Central memory CD8-positive, alpha-beta T cell (primary cell): Measurements from ENCODE around the gene CTNNA2.
"Not testable (repeated sequence)": the region's sequence is repeated elsewhere in the genome, so short reads cannot be mapped to it uniquely, and the experiment has no call there.

Experiments
- ATAC-seq: fragments of 150-1000 bp; cut with Tn5 transposase; replicated peaks from 2 replicates; pipeline ENCODE4 v1.10.0; 2022; ENCODE audit warnings: mild to moderate bottlenecking, moderate FRiP score, moderate number of reproducible peaks; ENCODE audit not compliant: poor library complexity, severe bottlenecking; ENCODE audit errors: extremely low read depth
- DNase-seq, 2 donors: peaks; one replicate each; pipeline ENCODE4 v3.0.0; 2021; ENCODE audit warnings: low spot score in 2 of 2
- H3K27ac Mint-ChIP-seq: one replicate; pipeline ENCODE4 v1.8.0; 2022; ENCODE audit warnings: low read depth, mild to moderate bottlenecking, moderate library complexity, mixed read lengths
- H3K27me3 Mint-ChIP-seq: one replicate; pipeline ENCODE4 v1.8.0; 2022; ENCODE audit warnings: mixed read lengths
- H3K36me3 Mint-ChIP-seq: one replicate; pipeline ENCODE4 v1.8.0; 2022; ENCODE audit warnings: mild to moderate bottlenecking, moderate library complexity, mixed read lengths; ENCODE audit not compliant: insufficient read depth
- H3K4me1 Mint-ChIP-seq: one replicate; pipeline ENCODE4 v1.8.0; 2022; ENCODE audit warnings: mixed read lengths
- H3K4me3 Mint-ChIP-seq: one replicate; pipeline ENCODE4 v1.8.0; 2022; ENCODE audit warnings: mild to moderate bottlenecking, moderate library complexity, mixed read lengths
- H3K9me3 Mint-ChIP-seq: one replicate; pipeline ENCODE4 v1.8.0; 2022; ENCODE audit warnings: mixed read lengths

CTNNA2 gene

DNA sequence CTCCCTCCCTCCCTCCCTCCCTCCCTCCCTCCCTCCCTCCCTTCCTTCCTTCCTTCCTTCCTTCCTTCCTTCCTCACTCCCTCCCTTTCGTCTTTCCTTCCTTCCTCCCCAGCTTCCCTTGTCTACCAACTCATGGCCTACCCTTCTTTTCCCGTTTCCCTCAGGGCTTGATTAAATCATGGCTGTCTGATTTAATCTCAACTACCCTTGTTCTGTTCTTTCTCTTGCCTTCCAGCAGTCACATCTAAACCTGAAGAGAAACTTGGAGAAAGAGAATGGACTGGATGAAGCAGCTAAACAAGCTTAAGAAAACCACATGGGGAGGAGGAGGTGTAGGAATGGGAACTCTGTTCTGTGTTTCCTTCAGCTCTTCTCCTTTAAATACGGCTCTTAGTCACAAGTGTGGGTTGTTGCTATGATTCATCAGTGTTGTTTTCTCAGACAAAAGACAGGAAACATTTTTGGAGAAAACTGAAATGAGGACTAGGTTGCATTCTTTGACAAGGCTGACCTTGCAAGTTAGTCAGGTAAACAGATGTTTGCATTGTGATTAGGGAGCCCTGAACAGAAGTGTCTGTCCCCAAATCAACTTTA lies 613.8 kb downstream of the CTNNA2 start:
- DNase-seq (no peak), ATAC-seq (no peak)
- Mint-ChIP-seq H3K27me3 (no peaks in the 10 kb centered on the region), H3K36me3 (no peaks in the 10 kb centered on the region), H3K9me3 (peaks cover 19% of the 10 kb centered on the region), H3K27ac (no peak overlapping the region), H3K4me3 (no peak overlapping the region), H3K4me1 (no peaks in the 10 kb centered on the region)

DNA sequence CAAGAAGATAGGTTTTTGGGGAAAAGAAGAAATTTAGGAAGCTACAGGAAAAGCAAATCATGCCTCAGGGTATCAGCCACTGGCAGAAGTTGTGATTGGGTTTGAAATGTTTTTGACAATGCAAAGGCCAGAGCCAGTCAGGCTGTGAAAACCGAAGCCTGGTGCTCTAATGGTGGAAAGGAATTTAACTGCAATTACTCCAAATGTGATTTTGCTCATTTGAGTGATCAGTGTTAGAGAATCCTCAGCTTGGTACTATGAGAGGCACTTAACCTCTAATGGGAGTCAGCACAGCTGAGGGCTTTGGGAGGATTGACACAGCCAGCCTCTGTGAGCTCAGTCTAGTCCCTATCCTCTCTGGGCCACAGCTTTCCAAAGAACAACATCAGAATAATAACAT lies 615.2 kb downstream of the CTNNA2 start:
- DNase-seq (no peak), ATAC-seq (no peak)
- Mint-ChIP-seq H3K27ac (no peak overlapping the region), H3K4me3 (no peak overlapping the region), H3K4me1 (no peaks in the 10 kb centered on the region), H3K27me3 (no peaks in the 10 kb centered on the region), H3K9me3 (peaks cover 19% of the 10 kb centered on the region), H3K36me3 (no peaks in the 10 kb centered on the region)

DNA sequence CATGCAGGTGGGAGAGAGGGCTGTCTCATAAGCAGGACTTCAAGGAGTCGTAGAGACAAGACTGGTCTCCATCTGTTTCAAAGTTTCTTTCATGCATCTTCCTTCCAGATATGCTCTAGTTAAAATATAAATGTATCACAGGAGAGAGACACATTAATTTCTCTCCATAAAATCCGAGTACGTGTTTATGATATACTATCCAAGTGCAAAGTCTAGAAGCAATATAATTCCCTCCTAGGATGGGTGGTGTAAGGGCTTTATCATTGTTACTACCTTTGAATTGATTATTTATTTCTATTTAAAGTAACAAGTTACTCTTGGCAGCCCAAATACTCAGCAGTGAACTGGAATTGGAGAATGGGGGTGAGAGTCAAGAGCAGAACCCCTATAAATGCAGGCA lies 619.4 kb downstream of the CTNNA2 start:
- DNase-seq, result no peak
- Mint-ChIP-seq H3K4me1 (no peaks in the 10 kb centered on the region), H3K36me3 (no peaks in the 10 kb centered on the region), H3K9me3 (peaks cover 20% of the 10 kb centered on the region), H3K27ac (no peak overlapping the region), H3K4me3 (no peak overlapping the region), H3K27me3 (no peaks in the 10 kb centered on the region)
- ATAC-seq, result no peak

DNA sequence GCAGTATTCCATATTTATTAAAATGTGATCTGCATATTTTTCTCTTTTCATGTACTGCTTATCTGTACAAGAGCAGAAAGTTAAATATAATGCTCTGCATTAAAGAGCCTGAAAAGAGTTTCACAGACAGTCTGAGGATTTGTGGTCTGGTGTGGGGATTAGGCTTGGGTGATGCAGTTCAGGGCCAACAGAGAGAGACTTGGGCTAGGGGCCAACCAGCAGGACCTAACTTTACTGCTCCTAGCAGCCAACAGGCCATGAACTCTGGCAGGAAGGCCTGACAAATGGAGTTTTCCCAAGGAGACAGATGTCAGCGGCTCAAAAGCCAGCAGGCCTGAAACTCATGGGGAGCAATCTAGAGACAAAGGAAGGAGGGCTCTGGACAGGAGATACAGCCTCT lies 622.1 kb downstream of the CTNNA2 start:
- ATAC-seq (no peak), DNase-seq (no peak)
- Mint-ChIP-seq H3K4me1 (no peaks in the 10 kb centered on the region), H3K27ac (no peak overlapping the region), H3K9me3 (peaks cover 20% of the 10 kb centered on the region), H3K27me3 (no peaks in the 10 kb centered on the region), H3K36me3 (no peaks in the 10 kb centered on the region), H3K4me3 (no peak overlapping the region)

DNA sequence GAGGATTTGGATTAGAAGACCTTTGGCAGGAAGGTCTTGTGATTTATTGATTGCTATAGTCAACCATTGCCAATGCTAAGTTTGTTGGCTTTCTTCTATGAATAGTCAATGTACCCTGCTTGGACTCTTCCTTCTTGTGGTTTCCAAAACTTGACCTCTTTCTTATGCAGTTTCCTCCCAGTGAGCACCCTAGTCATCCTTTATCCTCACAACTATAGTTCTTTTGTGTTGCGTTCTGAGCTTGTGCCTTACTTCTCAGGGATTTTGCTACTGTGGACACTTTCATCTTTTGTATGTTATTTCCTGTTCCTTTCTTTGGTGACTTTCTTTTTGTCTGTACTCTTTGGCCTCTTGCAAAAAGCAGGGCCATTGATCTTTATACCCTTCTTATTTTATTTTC lies 623.5 kb downstream of the CTNNA2 start:
- no peaks in the 10 kb centered on the region for H3K27me3 Mint-ChIP-seq
- DNase-seq, result no peak
- no peaks in the 10 kb centered on the region for H3K36me3 Mint-ChIP-seq
- ATAC-seq, result no peak
- H3K27ac Mint-ChIP-seq, result no peak overlapping the region
- H3K4me1 Mint-ChIP-seq, result no peaks in the 10 kb centered on the region
- no peak overlapping the region for H3K4me3 Mint-ChIP-seq
- H3K9me3 Mint-ChIP-seq, result peaks cover 20% of the 10 kb centered on the region

DNA sequence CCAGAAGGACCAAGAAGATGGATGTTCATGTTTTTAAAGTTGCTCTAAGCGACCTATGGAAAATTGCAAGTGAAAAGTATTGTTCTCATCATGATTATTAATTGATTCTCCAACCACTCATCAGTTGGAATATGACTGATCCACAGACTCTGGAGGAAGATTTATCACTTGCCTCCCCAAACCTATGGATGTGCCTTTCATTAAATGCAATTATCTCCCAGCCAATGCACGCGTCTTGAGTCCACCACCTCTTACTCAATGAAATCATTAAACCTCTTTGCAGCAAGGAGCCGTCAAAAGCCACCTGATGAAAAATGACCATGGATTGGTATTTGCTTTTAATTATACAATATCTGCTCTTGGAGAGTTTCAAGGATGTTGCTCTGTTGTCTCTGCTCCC lies 626.1 kb downstream of the CTNNA2 start:
- Mint-ChIP-seq H3K27me3 (no peaks in the 10 kb centered on the region), H3K4me3 (no peak overlapping the region), H3K27ac (no peak overlapping the region), H3K4me1 (no peaks in the 10 kb centered on the region), H3K9me3 (peaks cover 17% of the 10 kb centered on the region), H3K36me3 (no peaks in the 10 kb centered on the region)
- ATAC-seq (no peak), DNase-seq (no peak)

DNA sequence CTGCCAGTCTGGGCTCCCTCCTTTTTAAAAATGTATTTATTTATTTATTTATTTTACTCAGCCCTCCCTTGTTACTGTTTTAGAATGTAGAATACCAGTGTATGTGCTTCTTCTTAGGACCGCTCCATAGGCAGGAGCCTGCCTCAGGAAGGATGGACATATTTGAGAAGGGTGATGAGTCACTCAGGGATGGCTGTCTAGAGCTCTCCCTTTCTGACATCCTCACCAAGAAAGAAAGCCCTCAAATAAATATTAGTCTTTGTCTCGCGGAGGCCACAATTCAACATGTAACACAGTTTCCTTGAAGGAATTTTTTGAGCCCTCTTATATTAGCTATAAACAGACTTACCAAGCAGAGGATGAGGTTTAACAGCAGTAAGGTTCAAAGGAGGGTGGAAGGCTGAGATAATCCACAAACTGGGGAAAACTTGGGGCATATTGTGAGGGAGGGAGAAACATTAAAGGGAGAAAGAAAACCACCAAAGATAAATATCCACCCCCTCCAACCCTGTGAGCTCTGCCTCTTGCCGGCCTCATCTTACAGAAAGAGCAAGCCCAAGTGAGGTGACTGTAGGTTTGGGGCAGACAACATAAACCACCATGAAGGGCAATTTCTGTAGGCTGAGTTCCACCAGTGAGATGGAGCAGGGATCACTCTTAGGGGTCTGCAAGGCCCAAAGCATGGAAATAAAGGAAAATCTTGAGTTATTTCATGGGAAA lies 628.3 kb downstream of the CTNNA2 start:
- H3K27ac Mint-ChIP-seq, result no peak overlapping the region
- DNase-seq (no peak), ATAC-seq (no peak)
- H3K4me3 Mint-ChIP-seq, result no peak overlapping the region
- no peaks in the 10 kb centered on the region for H3K27me3 Mint-ChIP-seq
- H3K36me3 Mint-ChIP-seq, result no peaks in the 10 kb centered on the region
- peaks cover 15% of the 10 kb centered on the region for H3K9me3 Mint-ChIP-seq
- H3K4me1 Mint-ChIP-seq, result no peaks in the 10 kb centered on the region

DNA sequence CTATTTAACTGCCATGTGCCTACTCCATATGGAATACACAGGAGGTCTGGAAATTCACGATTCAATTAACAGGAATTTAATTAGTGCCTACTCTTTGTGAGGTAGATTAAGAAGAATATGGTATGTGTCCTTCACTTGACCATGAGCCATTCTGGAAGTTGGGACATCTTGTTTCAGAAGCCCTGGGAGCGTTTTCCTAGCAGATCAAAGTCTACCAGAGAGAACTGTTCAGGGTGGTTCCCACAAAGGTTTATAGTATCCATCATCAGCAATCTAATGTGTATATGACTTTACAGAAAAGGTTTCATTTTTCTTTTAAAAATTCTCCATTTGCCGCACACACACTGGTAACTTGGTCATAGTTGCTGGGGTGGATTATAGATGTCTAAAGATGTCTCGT lies 632.6 kb downstream of the CTNNA2 start:
- Mint-ChIP-seq H3K36me3 (no peaks in the 10 kb centered on the region), H3K27ac (no peak overlapping the region), H3K4me1 (no peaks in the 10 kb centered on the region), H3K27me3 (no peaks in the 10 kb centered on the region), H3K4me3 (no peak overlapping the region), H3K9me3 (peaks cover 10% of the 10 kb centered on the region)
- DNase-seq (no peak), ATAC-seq (no peak)

DNA sequence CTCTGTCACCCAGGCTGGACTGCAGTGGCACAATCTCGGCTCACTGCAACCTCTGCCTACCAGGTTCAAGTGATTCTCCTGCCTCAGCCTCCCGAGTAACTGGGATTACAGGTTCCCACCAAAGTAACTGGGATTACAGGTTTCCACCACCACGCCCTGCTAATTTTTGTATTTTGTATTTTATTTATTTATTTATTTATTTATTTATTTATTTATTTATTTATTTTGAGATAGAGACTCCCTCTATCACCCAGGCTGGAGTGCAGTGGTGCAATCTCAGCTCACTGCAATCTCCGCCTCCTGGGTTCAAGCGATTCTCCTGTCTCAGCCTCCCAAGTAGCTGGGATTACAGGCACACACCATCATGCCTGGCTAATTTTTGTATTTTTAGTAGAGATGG lies 633.9 kb downstream of the CTNNA2 start:
- peaks cover 19% of the 10 kb centered on the region for H3K9me3 Mint-ChIP-seq
- not testable (repeated sequence) for DNase-seq, H3K27me3 Mint-ChIP-seq, H3K4me3 Mint-ChIP-seq, H3K36me3 Mint-ChIP-seq, H3K27ac Mint-ChIP-seq, ATAC-seq, H3K4me1 Mint-ChIP-seq

DNA sequence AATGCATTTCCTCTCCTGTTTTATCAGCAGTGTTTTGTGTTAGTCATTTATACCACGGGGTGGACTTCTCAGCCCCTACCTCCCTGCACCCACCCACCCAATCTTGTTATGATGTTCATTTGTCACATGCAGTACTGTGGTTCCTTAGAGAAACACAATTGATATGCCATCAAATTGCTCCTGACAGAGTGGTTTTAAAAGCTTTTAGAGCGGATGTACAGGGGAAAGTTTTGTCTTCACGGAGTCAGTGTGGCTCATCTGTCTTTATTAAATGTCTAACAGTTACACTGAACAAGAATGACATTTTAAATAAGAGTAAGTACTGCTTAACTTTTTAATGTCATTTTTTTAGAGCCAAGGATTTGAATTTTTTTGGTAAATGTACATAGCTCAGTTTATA lies 634.8 kb downstream of the CTNNA2 start:
- ATAC-seq (no peak), DNase-seq (no peak)
- H3K27me3 Mint-ChIP-seq, result no peaks in the 10 kb centered on the region
- H3K27ac Mint-ChIP-seq, result no peak overlapping the region
- peaks cover 22% of the 10 kb centered on the region for H3K9me3 Mint-ChIP-seq
- H3K4me1 Mint-ChIP-seq, result no peaks in the 10 kb centered on the region
- no peaks in the 10 kb centered on the region for H3K36me3 Mint-ChIP-seq
- H3K4me3 Mint-ChIP-seq, result no peak overlapping the region

DNA sequence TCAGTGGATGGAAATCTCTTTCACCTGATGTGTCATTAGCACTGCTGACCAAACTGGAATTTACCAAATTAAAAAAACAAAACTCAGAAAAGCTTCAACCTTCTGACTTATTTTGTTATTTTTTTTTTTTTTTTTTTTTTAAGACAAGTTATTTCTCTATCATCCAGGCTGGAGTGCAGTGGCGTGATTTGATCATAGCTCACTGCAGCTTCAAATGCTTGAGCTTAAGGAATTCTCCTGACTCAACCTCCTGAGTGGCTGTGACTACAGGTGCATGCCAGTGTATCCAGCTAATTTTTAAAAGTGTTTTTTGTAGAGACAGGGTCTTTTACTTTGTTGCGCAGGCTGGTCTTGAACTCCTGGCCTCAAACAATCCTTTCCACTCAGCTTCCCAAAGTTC lies 636.1 kb downstream of the CTNNA2 start:
- ATAC-seq (no peak), DNase-seq (no peak)
- H3K27ac Mint-ChIP-seq, result no peak overlapping the region
- H3K4me1 Mint-ChIP-seq, result no peaks in the 10 kb centered on the region
- no peak overlapping the region for H3K4me3 Mint-ChIP-seq
- peaks cover 29% of the 10 kb centered on the region for H3K9me3 Mint-ChIP-seq
- H3K36me3 Mint-ChIP-seq, result no peaks in the 10 kb centered on the region
- H3K27me3 Mint-ChIP-seq, result no peaks in the 10 kb centered on the region

DNA sequence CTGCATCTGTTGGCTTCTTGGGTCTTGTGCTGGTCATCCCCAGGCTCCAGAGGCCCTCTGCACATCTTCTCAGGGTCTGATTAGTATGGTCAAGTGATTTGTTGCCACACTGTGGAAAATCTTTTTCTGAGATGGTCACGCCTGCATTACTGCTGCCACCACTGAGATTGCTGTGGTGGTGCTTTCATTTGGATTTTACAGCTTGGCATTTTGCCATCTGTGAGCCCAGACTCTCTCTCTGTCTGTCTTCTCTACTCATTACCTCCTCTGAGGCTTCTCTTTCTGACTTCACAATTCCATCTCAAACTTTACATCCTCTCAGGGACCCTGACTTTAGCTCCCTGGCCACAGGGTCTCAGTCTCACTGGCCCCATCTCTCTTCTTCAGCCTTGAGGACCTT lies 637.1 kb downstream of the CTNNA2 start:
- no peaks in the 10 kb centered on the region for H3K36me3 Mint-ChIP-seq
- H3K9me3 Mint-ChIP-seq, result peaks cover 29% of the 10 kb centered on the region
- H3K27me3 Mint-ChIP-seq, result no peaks in the 10 kb centered on the region
- no peak for ATAC-seq
- no peak for DNase-seq
- H3K4me1 Mint-ChIP-seq, result no peaks in the 10 kb centered on the region
- no peak overlapping the region for H3K27ac Mint-ChIP-seq
- H3K4me3 Mint-ChIP-seq, result no peak overlapping the region

DNA sequence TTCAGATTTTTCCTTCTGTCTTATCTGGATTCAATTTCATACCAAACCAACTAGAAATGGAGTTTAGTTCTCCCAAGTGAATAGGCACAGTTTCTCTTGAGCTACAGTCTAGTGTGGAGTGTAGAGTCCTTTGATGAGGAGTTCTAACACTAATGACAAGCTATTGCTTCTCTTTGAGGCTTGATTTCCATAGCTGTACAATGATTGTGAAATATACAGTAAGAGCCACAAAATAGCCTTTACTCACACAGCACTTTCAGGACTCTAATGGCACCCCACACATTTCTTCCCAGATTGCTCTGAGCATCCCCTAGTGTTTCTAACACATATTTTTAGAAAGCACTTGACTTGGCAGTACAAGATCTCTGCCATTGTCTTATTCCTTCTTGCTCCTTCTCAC lies 638.4 kb downstream of the CTNNA2 start:
- H3K27ac Mint-ChIP-seq, result no peak overlapping the region
- H3K9me3 Mint-ChIP-seq, result peaks cover 28% of the 10 kb centered on the region
- H3K4me1 Mint-ChIP-seq, result no peaks in the 10 kb centered on the region
- DNase-seq (no peak), ATAC-seq (no peak)
- no peak overlapping the region for H3K4me3 Mint-ChIP-seq
- H3K36me3 Mint-ChIP-seq, result no peaks in the 10 kb centered on the region
- no peaks in the 10 kb centered on the region for H3K27me3 Mint-ChIP-seq
